ENCODE results near the gene ZFP36L2. TPM values are rescaled to one million over a fixed set of nuclear protein-coding genes. Genes with fewer than 3 reads are reported as not detected.

The ZFP36L2 gene
- total and polyA plus RNA-seq, 2 donors (not counting 3 experiments of a cell fraction or from before 2014, with no cell fraction given): 14.5 to 75.9 TPM

GRCh38 chr2:43196768-43197587 lies 29.4 kb downstream of the ZFP36L2 start:
- Histone ChIP-seq H3K27ac (ENCODE audit: insufficient read depth, low read depth, low read length) (no peak overlapping the region), H3K27me3 (ENCODE audit: control insufficient read depth in 2 of 2, insufficient read depth in 2 of 2, low read length in 2 of 2) (no peaks in the 10 kb centered on the region), H3K79me2 (ENCODE audit: control insufficient read depth, insufficient read depth, low read length) (no peaks in the 10 kb centered on the region), H3K9me3 (replicated peaks; ENCODE audit: control insufficient read depth, insufficient read depth, low read length) (no peaks in the 10 kb centered on the region), H3K9ac (replicated peaks; ENCODE audit: extremely low read depth, insufficient read depth, low read length) (no peak overlapping the region), H3K36me3 (ENCODE audit: control insufficient read depth in 2 of 2, extremely low read depth in 1 of 2, insufficient read depth in 2 of 2, low read length in 2 of 2) (no peaks in the 10 kb centered on the region), H4K20me1 (replicated peaks; ENCODE audit: control insufficient read depth, extremely low read depth, insufficient read depth, low read length) (no peaks in the 10 kb centered on the region), H3K4me2 (ENCODE audit: insufficient read depth, low read length) (no peak overlapping the region), H3K4me3 (replicated peaks in 1 of 3; ENCODE audit: insufficient read depth in 1 of 3, low read depth in 1 of 3, low read length in 3 of 3) (no peak overlapping the region), H2AFZ (ENCODE audit: low read depth, low read length) (no peak overlapping the region), H3K9me1 (replicated peaks; ENCODE audit: control insufficient read depth, extremely low read depth, insufficient read depth, low read length) (no peaks in the 10 kb centered on the region), H3K4me1 (ENCODE audit: control insufficient read depth, extremely low read depth, insufficient read depth, low read length) (no peaks in the 10 kb centered on the region)
- dilution Hi-C loops (cut with MboI; ENCODE audit: extremely low pct_ligation_motif_present, low sequenced_read_pairs) (no loop called here), intact Hi-C loops (cut with micrococcal nuclease) (no loop called here)
- ChIA-PET CTCF (interaction anchor here (0.7 to 1.0 kb wide), 2 partner anchors 16 to 173 kb away, joined by 3 read pairs; no protein-coding TSS in a partner anchor), POLR2A (no interaction called here)
- FAIRE-seq (no peak), DNase-seq (ENCODE audit: low read depth, low spot score) (no peak)
- TF ChIP-seq MAX (IDR thresholded peaks at IDR 0.05; ENCODE audit: insufficient read depth, insufficient read length) (no peak), POLR2AphosphoS5 (IDR thresholded peaks at IDR 0.05; ENCODE audit: insufficient read depth, low read depth, low read length) (no peak), FOS (IDR thresholded peaks at IDR 0.05; ENCODE audit: borderline replicate concordance, insufficient read depth, low read length) (no peak), JUN (IDR thresholded peaks at IDR 0.05; ENCODE audit: borderline replicate concordance, insufficient read depth, insufficient read length, low read depth) (no peak), MYC (IDR thresholded peaks at IDR 0.05; ENCODE audit: low read depth, low read length) (no peak), EZH2 (IDR thresholded peaks at IDR 0.05; ENCODE audit: borderline replicate concordance, low read depth, low read length, severe bottlenecking) (no peak), POLR2A (IDR thresholded peaks at IDR 0.05; ENCODE audit: low read depth, low read length) (no peak), GATA2 (IDR thresholded peaks at IDR 0.05; ENCODE audit: insufficient read depth, insufficient read length, low read depth, low read length) (no peak), CTCF (IDR thresholded peaks at IDR 0.05; ENCODE audit: extremely low read depth in 1 of 2, insufficient read depth in 1 of 2, low read depth in 1 of 2, low read length in 2 of 2) (no peak)
- BruUV-seq (replicated peaks): no TSS peak
